HG03558 (cell line): ENCODE measurements around the gene CSNK1G2.

Experiments used
- ATAC-seq: cut with Tn5 transposase; IDR thresholded peaks from one replicate; pipeline ENCODE4 v1.9.1; 2021; ENCODE audit warnings: moderate number of reproducible peaks; ENCODE audit not compliant: unreplicated experiment; ENCODE audit errors: extremely low read depth

The CSNK1G2 gene

DNA sequence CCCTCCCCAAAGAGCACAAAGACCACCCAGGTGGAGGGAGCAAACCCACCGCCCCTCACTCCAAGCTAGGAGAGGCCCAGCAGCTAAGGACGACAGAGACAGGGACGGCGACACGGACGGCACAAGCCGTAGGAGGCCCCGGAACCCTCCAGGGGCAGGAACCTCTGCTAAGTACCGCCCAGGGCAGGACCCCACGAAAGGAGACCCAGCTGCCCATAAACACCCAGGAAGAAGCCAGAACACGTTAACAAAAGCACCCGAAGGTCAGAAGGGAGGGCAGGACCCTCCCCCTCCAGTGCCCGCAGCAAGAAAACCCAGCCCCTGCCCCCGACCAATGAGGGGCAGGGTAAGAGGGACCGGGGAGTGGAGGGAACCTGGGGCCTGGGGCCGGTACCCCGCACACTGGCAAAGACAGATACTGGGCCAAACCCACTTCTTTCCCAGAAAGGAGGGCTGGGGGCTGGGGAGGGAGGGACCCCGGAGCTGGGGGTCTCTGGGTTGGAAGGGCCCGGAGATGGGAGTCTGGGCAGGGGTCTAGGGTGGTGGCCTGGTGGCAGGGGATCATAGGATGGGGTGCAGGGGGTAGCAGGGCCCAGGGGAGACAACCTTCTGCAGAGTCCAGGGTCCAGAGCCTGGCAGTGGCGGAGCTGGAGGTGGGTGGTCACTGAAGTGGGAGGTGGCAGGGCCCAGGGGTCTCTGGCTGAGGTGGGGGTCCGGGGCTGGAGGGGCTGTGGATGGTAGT is 72.1 kb downstream of the CSNK1G2 start:
- no peak for ATAC-seq

DNA sequence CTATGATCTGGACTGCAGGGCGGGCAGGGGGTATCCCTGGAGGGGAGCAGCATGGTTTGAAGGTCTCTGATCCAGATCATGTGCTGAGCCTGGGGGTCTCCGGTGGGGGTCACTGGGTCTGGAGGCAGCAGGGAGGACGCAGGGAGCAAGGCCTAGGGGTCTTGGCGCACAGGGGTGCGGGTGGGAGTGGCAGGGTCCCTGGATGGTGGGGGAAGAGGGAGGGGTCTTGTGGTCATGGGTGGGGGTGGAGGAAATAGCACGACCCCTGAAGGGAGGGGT is 72.7 kb downstream of the CSNK1G2 start:
- no peak for ATAC-seq

DNA sequence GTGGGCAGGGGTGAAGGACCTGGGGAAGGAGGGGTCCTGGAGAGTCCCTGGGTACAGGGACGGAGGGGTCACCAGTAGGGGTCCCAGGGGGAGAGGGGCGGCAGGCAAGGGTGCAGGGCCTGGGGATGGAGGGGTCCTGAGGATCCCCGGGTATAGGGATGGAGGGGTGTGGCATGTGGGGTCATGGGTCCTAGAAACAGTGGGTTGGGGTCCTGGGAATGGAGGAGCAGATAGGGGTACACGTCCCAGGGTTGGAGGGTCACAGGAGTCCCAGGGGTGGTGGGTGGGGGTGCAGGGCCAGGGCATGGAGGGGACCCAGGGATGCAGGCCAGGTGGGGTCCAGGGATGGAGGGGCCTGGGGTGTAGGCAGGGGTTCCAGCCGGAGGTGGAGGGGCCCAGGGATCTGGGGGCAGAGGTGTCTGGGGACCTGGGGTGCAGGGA is 73.2 kb downstream of the CSNK1G2 start:
- no peak for ATAC-seq

DNA sequence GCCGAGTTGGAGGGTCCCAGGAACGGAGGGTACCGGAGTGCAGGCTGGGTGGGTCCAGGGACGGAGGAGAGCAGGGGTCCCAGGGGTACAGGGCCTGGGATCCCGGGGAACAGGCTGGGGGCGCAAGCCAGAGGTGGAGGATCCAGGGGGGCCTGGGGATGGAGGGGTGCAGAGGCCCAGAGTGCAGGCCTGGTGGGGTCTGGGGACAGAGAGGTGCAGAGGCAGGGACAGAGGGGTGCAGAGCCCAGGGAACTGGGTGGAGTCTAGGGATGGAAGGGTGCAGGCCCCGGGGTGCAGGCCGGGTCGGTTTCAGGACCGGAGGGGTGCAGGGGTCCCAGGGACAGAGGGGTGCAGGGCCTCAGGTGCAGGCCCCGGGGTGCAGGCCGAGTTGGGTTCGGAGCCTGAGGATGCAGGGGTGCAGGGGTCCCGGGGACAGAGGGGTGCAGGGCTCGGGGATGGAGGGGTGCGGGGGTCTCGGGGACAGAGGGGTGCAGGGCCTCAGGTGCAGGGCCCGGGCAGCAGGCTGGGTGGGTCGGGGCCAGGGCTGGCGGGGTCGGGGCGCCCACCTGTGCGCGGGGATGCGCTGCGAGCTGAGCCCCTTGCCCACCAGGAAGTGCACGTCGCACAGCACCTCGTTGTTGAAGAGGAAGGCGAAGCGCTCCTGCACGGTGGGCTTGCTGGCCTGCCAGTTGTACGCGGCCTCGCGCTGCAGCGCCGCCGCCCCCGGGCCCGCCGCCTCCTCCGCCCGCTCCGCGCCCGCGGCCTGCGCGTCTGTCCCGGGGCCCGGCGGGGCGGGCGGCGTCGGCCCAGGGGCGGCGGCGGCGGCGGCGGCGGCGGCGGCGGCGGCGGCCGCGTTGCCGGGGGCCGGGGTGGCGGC is 74.0 kb downstream of the CSNK1G2 start:
- no peak for ATAC-seq

DNA sequence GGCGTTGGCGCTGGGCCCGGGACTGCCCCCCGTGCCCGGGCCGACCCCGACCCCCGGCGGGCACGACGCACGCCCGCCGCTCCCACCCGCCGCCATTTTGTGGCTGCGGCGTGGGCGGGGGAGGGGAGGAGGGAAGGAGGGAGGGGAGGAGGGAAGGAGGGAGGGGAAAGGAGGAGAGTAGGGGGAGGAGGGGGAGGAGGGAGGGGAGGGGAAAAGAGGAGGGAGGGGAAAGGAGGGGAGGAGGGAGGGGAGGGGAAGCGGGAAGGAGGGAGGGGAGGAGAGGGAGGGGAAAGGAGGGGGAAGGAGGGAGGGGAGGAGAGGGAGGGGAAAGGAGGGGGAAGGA is 74.6 kb downstream of the CSNK1G2 start, which contains the start of gene BTBD2:
Gene BTBD2 (minus strand): TSS at position 107 of the 343 bp plus-strand sequence. CDS start 11 bp downstream, at position 96.
- no peak for ATAC-seq

DNA sequence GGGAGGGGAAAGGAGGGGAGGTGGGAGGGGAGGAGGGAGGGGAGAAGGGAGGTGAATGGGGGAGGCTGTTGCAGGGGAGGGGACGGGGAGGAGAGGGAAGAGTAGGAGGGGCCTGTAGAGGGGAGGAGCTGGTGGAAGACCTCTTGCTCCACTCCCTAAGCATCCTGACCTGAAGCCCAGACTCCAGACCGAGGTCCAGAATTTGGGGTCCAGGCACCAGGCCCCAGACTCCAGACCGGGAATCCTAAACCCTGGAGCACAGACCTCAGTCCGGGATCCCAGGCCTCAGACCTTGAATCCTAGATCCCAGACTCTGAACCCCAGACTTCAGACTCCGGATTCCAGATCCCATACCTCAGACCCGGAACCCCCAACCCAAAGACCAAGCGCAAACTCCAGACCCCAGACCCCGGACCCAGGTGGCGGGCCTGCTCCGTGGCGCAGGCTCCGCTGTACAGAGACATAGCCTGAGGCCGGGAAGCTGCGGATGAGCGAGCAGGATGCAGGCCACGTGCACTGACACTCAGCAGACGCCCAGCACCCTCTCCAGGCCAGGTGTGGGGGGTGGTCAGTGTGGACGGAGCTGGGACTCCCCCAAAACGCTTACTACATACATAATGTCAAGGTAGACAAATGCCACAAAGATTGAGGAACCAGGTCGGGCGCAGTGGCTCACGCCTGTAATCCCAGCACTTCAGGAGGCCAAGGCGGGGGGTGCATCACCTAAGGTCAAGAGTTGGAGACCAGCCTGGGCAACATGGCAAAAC is 75.3 kb downstream of the CSNK1G2 start:
- no peak for ATAC-seq

DNA sequence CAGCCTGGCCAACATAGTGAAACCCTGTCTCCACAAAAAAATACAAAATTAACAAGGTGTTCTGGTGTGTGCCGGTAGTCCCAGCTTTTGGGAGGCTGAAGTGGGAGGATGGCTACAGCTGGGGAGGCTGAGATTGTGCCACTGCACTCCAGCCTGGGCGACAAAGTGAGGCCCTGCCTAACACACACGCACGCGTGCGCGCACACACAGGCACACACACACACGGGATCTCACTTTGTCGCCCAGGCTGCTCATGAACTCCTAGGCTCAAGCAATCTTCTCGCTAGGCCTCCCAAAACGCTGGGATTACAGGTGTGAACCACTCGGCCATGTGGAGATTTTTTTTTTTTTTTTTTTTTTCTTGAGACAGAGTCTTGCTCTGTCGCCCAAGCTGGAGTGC is 77.8 kb downstream of the CSNK1G2 start:
- no peak for ATAC-seq

DNA sequence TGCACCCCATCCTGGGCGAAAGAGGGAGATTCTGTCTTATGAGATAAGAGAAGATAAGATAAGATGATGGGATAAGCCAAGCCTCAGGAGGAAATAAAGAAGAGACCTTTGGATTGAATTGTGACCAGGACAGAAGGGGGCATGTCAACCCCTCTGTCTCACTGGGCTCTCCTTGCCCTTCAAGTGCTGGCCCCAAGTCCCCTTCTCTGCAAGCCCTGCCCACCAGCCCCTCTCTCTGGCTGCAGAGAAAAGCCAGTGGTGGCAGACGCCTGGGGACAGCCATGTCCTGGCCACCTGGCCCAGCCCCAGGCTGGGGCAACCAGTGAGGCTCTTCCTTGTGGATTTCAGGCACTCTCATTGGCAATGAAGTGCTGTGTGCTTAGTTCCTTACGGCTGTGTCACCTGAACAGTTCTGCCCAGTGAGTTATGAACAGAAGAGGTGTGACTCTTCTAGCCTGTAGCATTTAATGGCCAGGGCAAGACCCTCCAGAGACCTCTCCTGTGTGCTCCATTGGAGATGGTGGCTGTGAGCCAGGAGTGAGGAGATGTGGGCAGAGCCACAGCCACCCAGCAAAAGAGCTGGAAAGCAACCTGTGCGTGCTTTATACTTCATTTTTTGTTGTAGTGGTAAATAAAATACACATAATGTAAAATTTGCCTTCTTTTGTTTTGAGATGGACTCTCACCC is 80.6 kb downstream of the CSNK1G2 start:
- ATAC-seq: no peak

DNA sequence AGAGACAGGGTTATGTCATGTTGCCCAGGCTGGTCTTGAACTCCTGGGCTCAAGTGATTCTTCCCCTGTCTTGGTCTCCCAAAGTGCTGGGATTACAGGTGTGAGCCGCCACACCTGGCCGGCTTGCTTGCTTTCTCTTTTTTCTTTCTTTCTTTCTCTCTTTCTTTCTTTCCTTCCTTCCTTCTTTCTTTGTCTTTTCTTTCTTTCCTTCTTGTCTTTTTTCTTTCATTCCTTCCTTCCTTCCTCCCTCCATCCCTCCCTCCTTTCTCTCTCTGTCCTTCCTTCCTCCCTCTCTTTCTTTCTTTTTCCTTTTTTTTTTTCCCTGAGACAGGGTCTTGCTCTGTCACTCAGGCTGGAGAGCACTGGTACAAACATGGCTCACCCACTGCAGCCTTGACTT is 81.3 kb downstream of the CSNK1G2 start:
- no peak for ATAC-seq

DNA sequence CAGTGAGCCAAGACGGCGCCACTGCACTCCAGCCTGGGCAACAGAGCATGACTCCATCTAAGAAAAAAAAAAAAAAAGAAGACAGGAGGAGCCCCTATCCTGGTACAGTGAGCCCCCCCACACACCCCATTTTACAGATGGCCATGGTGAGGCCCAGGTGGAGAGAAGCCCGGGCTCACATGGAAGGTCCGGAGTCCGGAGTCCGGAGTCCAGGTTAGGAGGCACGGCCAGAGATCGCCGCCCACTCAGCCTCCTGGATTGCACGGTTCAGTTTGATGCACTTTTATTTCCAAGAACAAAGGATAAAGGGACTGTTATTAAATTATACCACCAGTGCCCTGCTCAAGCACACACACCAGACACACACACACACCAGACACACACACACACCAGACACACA is 85.8 kb downstream of the CSNK1G2 start:
- no peak for ATAC-seq

DNA sequence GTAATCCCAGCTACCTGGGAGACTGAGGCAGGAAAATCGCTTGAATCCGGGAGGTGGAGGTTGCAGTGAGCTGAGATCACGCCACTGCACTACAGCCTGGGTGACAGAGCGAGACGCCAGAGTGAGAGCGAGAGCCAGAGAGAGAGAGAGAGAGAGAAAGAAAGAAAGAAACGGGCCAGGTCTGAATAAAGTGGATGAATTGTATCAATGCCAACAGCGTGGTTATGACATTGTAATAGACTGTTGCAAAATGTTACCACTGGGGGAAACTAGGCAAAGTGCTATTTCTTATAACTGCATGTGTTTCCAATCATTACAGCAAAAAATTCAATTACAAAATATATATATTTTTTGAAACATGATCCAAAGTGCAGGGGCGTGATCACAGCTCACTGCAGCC is 86.4 kb downstream of the CSNK1G2 start:
- ATAC-seq: no peak
